GM20000 (cell line): ENCODE data around the gene CARD10.

Experiments used
- DNase-seq: peaks from one replicate; pipeline ENCODE4 v3.0.0; 2012; ENCODE audit warnings: low spot score
- TF ChIP-seq, protein P1 (sequence below): IDR thresholded peaks from 2 replicates; pipeline ENCODE4 v1.5.1; 2012; ENCODE audit warnings: mild to moderate bottlenecking, control low read depth; ENCODE audit errors: extremely low read depth, missing control alignments

CARD10 gene

DNA sequence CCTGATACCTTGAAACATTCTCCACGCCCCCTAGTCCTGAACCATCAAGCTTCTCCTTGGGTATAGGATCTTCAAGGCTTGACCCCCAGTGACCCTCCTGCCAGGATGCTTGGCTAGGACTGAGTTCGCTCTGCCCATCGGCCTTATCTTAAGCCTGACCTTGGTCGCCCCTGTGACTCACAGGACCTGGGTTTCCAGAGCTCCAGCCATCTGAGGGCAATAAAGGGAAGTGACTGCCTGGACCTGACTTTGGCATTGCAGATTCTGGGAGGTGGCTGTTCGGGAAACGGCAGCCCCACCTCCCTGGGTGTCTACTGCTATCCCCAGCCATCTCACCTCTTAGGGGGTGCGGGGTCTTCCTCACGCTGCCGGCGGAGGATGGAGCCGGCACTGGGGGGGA, 15.4 kb downstream of the CARD10 start:
- DNase-seq = no peak
- TF ChIP-seq, protein P1, sequence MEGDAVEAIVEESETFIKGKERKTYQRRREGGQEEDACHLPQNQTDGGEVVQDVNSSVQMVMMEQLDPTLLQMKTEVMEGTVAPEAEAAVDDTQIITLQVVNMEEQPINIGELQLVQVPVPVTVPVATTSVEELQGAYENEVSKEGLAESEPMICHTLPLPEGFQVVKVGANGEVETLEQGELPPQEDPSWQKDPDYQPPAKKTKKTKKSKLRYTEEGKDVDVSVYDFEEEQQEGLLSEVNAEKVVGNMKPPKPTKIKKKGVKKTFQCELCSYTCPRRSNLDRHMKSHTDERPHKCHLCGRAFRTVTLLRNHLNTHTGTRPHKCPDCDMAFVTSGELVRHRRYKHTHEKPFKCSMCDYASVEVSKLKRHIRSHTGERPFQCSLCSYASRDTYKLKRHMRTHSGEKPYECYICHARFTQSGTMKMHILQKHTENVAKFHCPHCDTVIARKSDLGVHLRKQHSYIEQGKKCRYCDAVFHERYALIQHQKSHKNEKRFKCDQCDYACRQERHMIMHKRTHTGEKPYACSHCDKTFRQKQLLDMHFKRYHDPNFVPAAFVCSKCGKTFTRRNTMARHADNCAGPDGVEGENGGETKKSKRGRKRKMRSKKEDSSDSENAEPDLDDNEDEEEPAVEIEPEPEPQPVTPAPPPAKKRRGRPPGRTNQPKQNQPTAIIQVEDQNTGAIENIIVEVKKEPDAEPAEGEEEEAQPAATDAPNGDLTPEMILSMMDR = no peak

DNA sequence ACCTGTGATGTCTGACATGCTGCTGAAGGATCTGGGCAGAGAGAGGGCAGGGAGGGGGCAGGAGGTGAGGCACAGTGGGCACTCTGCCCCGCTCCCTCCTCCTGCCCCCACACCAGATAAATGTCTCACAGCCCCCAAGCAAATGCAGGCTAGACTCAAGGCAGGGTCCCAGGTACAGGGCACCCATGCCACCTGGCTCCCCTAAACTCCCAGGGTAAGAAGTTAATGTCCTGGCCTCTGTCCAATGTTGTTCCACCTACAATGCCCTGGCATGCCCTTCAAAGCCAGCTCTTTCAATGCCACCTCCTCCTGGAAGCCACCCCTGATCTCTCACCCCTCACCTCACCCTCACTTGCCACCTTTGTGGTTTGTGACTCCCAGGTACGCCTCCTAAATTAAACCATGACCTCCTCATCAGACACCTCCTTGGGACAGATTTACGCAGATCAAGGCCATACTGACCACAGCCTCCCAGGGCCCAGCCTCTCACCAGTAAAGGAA, 16.0 kb downstream of the CARD10 start:
- TF ChIP-seq, protein P1 = no peak
- no peak for DNase-seq

DNA sequence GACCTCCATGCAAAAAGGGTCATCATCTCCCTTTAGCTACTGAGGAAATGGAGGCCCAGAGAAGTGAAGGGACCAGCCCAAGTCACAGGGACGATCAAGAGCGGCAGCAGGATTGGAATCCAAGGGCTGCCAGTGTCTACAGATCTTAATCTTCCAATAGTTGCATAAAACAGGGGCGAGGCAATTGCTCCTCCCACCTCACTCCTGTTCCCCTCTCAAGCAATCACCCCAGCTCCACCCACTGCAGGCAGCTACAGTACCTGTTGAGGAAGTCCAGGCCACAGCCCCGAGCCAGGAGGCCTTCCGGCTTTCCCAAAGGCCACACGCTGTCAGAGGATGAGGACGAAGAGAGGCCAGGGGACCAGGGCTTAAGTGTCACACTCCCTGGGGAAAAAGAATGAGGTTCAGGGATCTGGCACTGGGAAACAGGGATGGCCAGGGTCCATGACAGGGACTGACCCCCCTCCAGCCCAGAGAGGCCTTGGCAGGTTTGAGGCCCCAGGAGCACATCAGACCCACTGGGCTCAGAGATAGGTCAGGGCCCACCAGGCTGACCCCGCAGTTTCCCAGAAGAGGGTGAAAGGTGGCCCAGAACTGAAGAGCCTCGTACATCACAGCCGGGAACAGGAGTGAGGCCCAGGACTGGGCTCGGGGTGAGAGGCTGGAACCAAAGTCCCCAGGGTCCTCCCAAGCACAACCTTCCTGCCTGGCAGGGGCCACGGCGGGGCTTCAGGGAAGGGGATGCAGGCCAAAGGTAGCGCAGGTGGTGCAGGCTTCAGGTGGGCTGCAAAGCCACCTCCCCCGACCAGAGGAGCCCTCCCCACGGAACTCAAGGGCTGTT, 16.7 kb downstream of the CARD10 start:
- no peak for DNase-seq
- TF ChIP-seq, protein P1 = no peak

DNA sequence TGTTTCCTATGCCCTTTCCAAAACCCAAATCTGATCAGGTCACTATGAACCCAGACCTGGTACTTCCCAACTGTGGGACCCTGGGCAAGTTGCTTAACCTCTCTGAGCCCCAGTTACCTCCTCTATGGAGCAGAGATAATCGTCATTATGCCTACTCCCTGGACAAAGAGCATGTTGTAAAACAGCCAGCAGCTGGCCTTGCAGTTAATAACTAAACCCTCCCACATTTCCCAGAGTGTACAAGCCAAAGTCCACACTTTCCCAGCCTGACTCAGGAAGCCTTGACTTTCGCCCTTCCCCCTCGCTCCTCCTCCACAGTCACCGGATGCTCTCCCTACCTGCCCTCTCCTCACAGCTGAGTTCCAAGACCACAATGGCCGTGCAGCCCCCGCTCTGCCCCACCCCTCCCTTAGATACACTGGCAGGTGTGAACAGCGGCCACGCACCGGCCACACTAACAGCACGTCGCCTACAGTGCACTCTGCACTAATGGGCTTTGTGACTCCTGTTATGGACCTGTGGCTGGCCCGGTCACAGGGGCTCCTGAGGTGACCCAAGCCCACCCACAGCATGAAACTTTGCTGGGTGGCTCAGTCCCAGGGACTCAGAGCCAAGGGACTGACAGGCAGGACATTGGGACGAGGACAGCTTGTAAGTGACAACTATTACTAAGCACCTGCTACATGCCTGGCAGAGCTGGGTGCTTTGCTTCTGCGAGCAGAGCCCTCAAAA, 17.4 kb downstream of the CARD10 start:
- no peak for DNase-seq
- TF ChIP-seq, protein P1 = no peak

DNA sequence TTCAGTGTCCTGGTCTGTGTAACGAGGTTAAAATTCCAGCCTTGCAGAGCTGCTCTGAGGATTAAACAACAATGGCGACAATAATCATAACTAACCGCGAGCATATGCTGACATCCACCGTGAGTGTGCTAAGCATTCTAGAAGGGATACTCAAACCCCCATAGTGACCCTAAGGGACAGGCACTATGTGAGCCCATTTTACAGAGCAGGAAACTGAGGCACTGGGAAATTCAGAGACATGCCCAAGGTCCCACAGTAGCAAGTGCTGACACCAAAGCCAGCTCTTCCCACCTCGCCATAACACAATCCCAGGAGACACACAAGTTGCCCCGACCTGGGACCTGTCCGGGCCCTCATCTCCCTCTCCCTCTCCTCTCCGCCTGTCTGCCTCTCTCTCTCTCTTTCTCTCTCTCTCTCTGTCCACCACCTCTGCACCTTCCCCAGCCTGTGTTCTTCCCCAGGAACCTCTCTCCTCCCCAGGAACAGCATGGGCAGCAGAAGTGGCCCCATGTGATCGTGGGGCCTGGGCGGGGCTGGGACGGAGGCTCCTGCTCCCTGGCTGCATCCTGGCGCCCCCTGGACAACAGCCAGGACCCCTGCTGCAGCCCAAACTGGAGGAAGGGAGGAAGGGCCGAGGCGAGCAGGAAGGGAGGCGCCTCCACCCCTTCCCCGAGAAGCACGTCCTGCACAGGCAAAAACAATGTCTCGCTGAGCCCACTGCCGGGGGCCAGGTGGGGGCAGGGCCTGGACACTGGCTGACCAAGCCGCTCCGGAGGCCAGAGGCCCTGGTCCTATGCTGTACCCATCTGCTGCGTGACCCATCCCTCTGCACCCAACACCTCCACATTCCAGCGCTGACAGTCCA, 18.2 kb downstream of the CARD10 start:
- TF ChIP-seq, protein P1 = no peak
- DNase-seq = no peak

DNA sequence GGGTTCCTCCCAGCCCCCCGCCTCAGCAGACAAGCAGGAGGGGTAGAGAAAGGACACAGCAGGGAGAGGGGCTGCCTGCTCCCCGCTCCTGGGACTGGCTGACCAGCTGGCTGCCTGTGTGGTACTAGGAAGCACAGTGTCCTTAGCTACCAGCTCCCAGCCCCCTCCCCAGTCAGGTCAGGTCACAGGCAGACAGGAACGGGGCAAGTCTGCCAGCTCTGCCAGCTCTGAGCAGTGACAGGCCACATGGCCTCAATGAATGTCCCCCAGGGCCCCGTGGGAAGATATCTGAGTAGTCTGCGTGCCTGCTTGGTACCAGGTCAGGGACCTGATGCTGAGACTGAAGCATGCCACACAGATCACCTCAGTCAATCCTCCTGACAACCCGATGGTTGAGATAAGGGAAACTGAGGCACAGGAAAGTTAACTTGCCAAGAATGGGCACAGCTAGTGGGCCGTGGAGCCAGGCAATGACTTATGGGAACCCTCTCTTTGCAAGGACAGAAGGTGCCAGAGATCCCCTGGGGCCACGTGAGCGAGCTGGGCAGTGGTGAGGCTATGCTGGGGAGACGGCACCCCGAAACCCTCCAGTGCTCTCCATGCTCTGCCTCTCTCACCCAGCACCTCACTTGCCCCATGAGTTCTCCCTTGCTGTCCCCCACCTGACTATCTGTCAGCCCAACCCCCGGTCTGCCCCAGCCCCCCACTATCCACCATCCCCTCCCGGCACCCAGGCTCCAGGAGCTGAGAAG, 19.2 kb downstream of the CARD10 start:
- TF ChIP-seq, protein P1 = no peak
- DNase-seq = no peak
